Measurements from ENCODE around the gene DIPK1B. TPM values are rescaled to one million over a fixed set of nuclear protein-coding genes. Genes with fewer than 3 reads are reported as not detected.

The DIPK1B gene
- total RNA-seq, result 53.4 and 56.1 TPM in 2 replicates

GRCh38 chr9:136711751-136712689 lies at the start of gene DIPK1B:
TSS of gene DIPK1B (plus strand) at chr9:136712572. CDS start at chr9:136712666, 94 bp downstream.

DNA sequence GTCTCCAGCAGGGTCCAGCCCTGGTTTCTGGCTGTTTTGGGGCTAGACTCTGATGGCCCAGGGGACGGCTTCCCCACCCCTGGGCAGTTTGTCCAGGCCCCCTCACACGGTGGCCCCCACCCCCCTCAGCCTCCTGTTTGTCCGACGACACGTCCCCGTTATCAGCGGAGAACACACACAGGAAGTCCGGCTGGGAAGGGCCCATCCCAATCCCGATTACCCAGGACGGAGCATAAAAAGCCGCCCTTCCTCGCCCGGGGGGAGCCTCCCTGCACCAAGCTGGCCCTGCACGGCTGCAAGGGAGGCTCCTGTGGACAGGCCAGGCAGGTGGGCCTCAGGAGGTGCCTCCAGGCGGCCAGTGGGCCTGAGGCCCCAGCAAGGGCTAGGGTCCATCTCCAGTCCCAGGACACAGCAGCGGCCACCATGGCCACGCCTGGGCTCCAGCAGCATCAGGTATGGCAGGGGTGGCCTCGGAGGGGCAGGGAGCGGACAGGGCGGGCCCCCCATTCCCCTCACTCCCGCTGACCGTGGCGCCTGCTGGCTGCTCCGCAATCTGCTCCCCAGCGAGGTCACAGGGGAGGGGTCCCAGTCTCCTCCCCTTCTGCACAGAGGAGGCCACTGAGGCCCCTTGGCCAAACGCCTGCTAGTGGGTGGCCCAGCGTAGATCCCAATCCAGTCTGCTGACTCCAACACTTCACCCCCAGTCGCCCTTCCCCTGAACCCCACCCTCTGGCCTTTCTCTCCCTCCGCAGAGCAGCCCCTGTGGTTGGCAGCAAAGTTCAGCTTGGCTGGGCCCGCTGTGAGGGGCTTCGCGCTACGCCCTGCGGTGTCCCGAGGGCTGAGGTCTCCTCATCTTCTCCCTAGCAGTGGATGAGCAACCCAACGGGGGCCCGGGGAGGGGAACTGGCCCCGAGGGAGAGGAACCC lies 49.5 kb upstream of the DIPK1B start, which contains the start of gene EGFL7:
Gene EGFL7 (plus strand): TSS at position 261 of the 926 bp plus-strand sequence. CDS start 5,367 bp downstream, outside the sequence.

DNA sequence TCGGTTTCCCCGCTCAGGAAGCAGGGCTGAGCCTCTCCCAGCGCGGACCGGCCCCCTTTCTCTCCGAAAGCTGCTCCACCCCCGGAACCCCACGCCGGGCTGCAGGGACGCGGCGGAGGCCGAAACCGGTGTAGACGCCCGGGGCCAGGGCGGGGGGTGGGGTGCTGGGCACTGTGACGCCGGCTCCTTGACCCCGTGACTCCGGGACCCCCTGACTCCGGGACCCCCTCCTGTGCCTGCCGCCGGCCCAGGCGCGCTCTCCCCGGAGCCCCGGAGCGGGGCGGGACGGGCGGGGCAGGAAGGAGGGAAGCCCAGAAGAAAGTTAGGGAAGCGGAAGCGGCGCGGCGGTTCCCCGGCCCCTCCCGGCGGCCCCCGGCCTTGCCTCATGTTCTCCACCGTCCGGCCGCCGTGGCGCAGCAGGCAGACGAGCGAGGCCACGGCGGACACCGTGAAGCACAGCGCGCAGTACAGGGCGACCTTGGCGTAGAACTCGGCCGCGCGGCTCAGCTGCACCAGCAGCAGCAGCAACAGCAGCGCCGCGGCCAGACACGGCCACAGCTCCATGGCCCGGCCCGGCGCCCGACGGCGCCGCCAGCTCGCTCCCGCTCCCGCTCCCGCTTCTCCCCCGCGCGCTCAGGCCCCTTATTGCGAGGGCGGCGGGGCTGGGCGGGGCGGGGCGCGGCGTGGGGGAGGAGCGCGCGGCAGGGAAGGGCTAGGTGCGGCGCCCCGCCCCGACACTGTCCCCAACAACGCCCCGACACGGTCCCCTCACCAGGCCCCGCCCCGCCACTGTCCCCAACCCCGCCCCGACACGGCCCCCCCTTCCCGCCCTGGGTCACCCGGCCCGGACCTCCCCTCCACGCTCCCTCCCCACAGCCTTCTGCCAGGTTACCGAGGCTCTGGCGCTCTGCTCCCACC lies 25.3 kb upstream of the DIPK1B start, which contains the start of gene AGPAT2:
Gene AGPAT2 (minus strand): TSS at position 664 of the 918 bp plus-strand sequence. CDS start 100 bp downstream, at position 564.

DNA sequence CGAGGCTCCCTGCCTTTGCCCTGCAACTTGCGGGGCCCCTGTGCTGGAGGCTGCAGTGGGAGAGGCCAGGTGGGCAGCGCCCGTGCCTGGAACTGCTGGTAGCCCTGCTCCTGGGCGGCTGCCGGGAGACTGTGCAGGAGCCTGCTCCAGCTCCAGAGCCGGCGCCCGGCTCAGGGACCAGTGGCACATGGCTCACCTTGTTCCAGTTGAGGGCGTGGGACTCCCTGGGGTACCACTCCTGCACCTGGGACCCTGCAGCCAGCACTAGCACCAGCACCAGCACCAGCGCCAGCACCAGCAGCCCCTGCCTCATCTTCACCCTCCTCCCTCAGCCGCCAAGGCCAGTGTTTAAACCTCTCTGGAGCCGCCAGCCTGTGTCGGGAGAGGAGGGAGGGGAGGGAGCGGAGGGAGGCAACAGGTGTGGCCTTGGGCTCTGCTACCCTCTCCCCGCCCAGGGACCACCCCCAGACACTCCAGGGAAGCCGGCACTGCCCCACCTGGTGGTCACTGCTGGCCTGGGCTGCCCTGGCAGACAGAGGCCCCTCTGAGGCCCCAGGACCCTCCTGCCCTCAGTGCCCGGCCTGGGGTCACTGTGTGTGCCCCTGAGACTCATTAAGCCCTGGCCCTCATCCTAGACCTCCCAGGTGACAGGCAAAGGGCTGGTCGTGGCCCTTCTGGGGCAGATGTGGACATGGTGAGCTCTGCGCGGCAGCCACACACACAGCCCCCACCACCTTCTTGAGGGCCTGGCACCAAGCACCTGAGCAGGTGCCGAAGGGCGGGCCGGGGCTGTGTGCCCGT lies 30.4 kb downstream of the DIPK1B start, which contains the start of gene LCN10:
Gene LCN10 (minus strand): TSS at position 350 of the 801 bp plus-strand sequence. CDS start 37 bp downstream, at position 313.

GRCh38 chr9:136748201-136748600 lies 35.8 kb downstream of the DIPK1B start, which contains the start of gene LCN6:
TSS of gene LCN6 (minus strand) at chr9:136748525. CDS start at chr9:136748483, 42 bp downstream.

GRCh38 chr9:136764301-136764891 lies 52.0 kb downstream of the DIPK1B start, which contains the start of gene LCN15:
TSS of gene LCN15 (minus strand) at chr9:136764518. CDS start at chr9:136764488, 30 bp downstream.

Other genes starting within 250 kb of the DIPK1B start
- 13.2 and 15.3 TPM in 2 replicates for gene SEC16A, start 229.5 kb upstream of the DIPK1B start, total RNA-seq
- gene NOTCH1, start 166.5 kb upstream of the DIPK1B start, total RNA-seq, result 66.1 and 122 TPM in 2 replicates
- 364 and 407 TPM in 2 replicates for gene EGFL7, start 49.7 kb upstream of the DIPK1B start, total RNA-seq
- 38.1 and 43.9 TPM in 2 replicates for gene AGPAT2, start 25.1 kb upstream of the DIPK1B start, total RNA-seq
- gene LCN10, start 30.4 kb downstream of the DIPK1B start, total RNA-seq, result not detected in 2 replicates
- gene LCN6, start 36.0 kb downstream of the DIPK1B start, total RNA-seq, result not detected in 2 replicates
- not detected in 2 replicates for gene LCN8, start 45.7 kb downstream of the DIPK1B start, total RNA-seq
- not detected in 2 replicates for gene LCN15, start 51.9 kb downstream of the DIPK1B start, total RNA-seq
- gene TMEM141, start 78.8 kb downstream of the DIPK1B start, total RNA-seq, result 41.9 and 66.5 TPM in 2 replicates
- gene CCDC183, start 83.8 kb downstream of the DIPK1B start, total RNA-seq, result 0.52 and 0.98 TPM in 2 replicates
- gene RABL6, start 95.4 kb downstream of the DIPK1B start, total RNA-seq, result 49.3 and 52.9 TPM in 2 replicates
- gene AJM1, start 129.9 kb downstream of the DIPK1B start, total RNA-seq, result 0.60 and 0.65 TPM in 2 replicates
- gene PHPT1, start 136.8 kb downstream of the DIPK1B start, total RNA-seq, result 185 and 194 TPM in 2 replicates
- 0.52 and 0.65 TPM in 2 replicates for gene MAMDC4, start 139.8 kb downstream of the DIPK1B start, total RNA-seq
- gene EDF1, start 153.7 kb downstream of the DIPK1B start, total RNA-seq, result 286 and 317 TPM in 2 replicates
- 12.7 and 18.0 TPM in 2 replicates for gene TRAF2, start 173.9 kb downstream of the DIPK1B start, total RNA-seq
- gene FBXW5, start 232.2 kb downstream of the DIPK1B start, total RNA-seq, result 140 and 161 TPM in 2 replicates
- 0.54 and 0.77 TPM in 2 replicates for gene C8G, start 232.7 kb downstream of the DIPK1B start, total RNA-seq
- 0.11 TPM in 1 of 2 replicates, not detected in the other for gene LCN12, start 239.7 kb downstream of the DIPK1B start, total RNA-seq